Adrenal gland (tissue), 12 donors: ENCODE measurements around the gene CALML4. TPM values are rescaled to one million over a fixed set of nuclear protein-coding genes. Genes with fewer than 3 reads are reported as not detected.
A peak's percentile ranks its signal among the peaks of the same experiment; 100 is the strongest.

Source experiments
- DNase-seq, 7 donors: peaks; one replicate each; pipeline ENCODE4 v3.0.0-alpha.2; 2019 to 2020
- H3K27ac ChIP-seq, 5 donors: fragments of 200-600 bp; sonication (generic) in 4 of 5; 1 replicate in 3 of 5; 2 replicates in 2 of 5; pipeline versions ENCODE4 v1.5.1 to v1.8.0; 2016 to 2020; ENCODE audit warnings: mild to moderate bottlenecking in 1 of 5
- H3K27me3 ChIP-seq: fragments of 200-600 bp; 2 replicates; pipeline ENCODE4 v1.8.0; 2021
- H3K36me3 ChIP-seq, 2 donors: fragments of 200-600 bp; replicated peaks in 1 of 2; 1 replicate in 1 of 2; 2 replicates in 1 of 2; pipeline versions ENCODE4 v1.5.1 to v1.8.0; 2018 to 2022
- H3K4me1 ChIP-seq, 2 donors: fragments of 200-600 bp; replicated peaks in 1 of 2; 1 replicate in 1 of 2; 2 replicates in 1 of 2; pipeline versions ENCODE4 v1.5.1 to v1.8.0; 2018 to 2021
- H3K4me3 ChIP-seq, 4 donors: fragments of 200-600 bp; sonication (generic) in 3 of 4; one replicate each; pipeline ENCODE4 v1.5.1; 2016 to 2018
- H3K9me3 ChIP-seq, 3 donors: fragments of 200-600 bp; sonication (generic) in 1 of 3; replicated peaks in 1 of 3; 1 replicate in 2 of 3; 2 replicates in 1 of 3; pipeline versions ENCODE4 v1.5.1 to v1.8.0; 2016 to 2021
- CTCF ChIP-seq, 6 experiments: fragments of 450-650 bp in 4 of 6; fragments of 200-600 bp in 2 of 6; sonication (generic) in 1 of 6; IDR thresholded peaks; 1 replicate in 5 of 6; 2 replicates in 1 of 6; pipeline versions ENCODE4 v1.5.1 to v1.8.0; 2016 to 2021; ENCODE audit warnings: antibody characterized with exemption in 6 of 6, mild to moderate bottlenecking in 2 of 6, moderate library complexity in 1 of 6
- POLR2A ChIP-seq, 2 donors: fragments of 450-650 bp; IDR thresholded peaks; one replicate each; pipeline ENCODE4 v1.6.1; 2017; ENCODE audit warnings: antibody characterized with exemption in 2 of 2, mild to moderate bottlenecking in 2 of 2, moderate library complexity in 1 of 2
- WGBS, 4 donors: extraction: QIAGEN DNeasy Blood & Tissue Kit in 2 of 4; methylation state at CpG; one replicate each; pipeline versions ENCODE4 v1.1.5 to v1.1.7; 2013 to 2017; 5-methylcytosine and 5-hydroxymethylcytosine counted together
- intact Hi-C, 2 donors: fragments of 100-400 bp; cut with DNase I; formaldehyde crosslinking; loops; one replicate each; pipeline versions ENCODE4 v1.14.1 to v1.15.0; 2022 to 2023
- polyA plus RNA-seq, 3 donors: library from polyadenylated mRNA; stranded (reverse); fragments of 200-250 nt in 2 of 3; fragments of 350-450 nt in 1 of 3; fragmentation: Illumina TruSeq in 1 of 3; extraction: RNeasy Lipid Tissue Mini Kit (QIAGEN cat#74804) in 1 of 3; gene quantifications; one replicate each; pipeline ENCODE4 v1.2.3, GENCODE V29; 2013 to 2014
- total RNA-seq, 9 donors: library from RNA; depleted of rRNA in 4 of 9; stranded (reverse); fragments of >200 nt in 4 of 9; fragments of 120-200 nt in 1 of 9; fragmentation: NEBNext Ultra II Directional in 1 of 9; extraction: Animal tissue kit (Norgen Biotek cat#: 25700) in 1 of 9; gene quantifications; one replicate each; pipeline versions ENCODE4 v1.1.0 to v1.2.4, GENCODE V29; 2013 to 2023
- donor health status: healthy with polysubstance abuse.
- donor health status: Bipolar disorder and iron deficiency.
- donor health status: DM: yes; HTN: yes; CAD: no.
- donor health status: DM: no; HTN: no; CAD: no.
- donor health status: DM: no; HTN: no; CAD: no.
- donor health status: DM: yes; HTN: yes; CAD: no.

The CALML4 gene
- total and polyA plus RNA-seq, 12 donors = 3.3 to 25.1 (median 7.2) TPM

GRCh38 chr15:68200016-68200861, 4.9 kb downstream of the CALML4 start:
- TF ChIP-seq CTCF (IDR thresholded peaks at IDR 0.05) (no peak), POLR2A (IDR thresholded peaks at IDR 0.05) (no peak)
- Histone ChIP-seq H3K9me3 (no peaks in the 10 kb centered on the region), H3K36me3 (peaks cover 0 to 3% of the 10 kb centered on the region in 2 donors), H3K27me3 (no peaks in the 10 kb centered on the region), H3K27ac (peak overlapping the region in 4 of 5 donors; percentile 43 to 81 (median 77)), H3K4me1 (peaks cover 21 to 36% of the 10 kb centered on the region in 2 donors), H3K4me3 (no peak overlapping the region)
- intact Hi-C loops = no loop called here
- WGBS, 4 donors = 18 to 35% (median 27%) methylated on average over 8 to 16 of the region's 16 CpGs
- peak; percentile 59 to 78 (median 69) for DNase-seq

- intact Hi-C loops = no loop called here
- H3K9me3 ChIP-seq = no peaks in the 10 kb centered on the region
- H3K4me3 ChIP-seq = no peak overlapping the region
- WGBS, 4 donors = 42 to 48% (median 44%) methylated on average over 10 to 11 of the region's 11 CpGs
- peaks cover 14 to 27% of the 10 kb centered on the region in 2 donors for H3K4me1 ChIP-seq
- H3K27me3 ChIP-seq = no peaks in the 10 kb centered on the region
- peak in 1 of 7 donors; percentile 53 for DNase-seq
- peak overlapping the region in 3 of 5 donors; percentile 75 to 81 (median 79) for H3K27ac ChIP-seq
- peaks cover 0 to 3% of the 10 kb centered on the region in 2 donors for H3K36me3 ChIP-seq
- no peak for TF ChIP-seq POLR2A (IDR thresholded peaks at IDR 0.05)
These were observed 5.8 kb downstream of the CALML4 start for GRCh38 chr15:68199340-68199739.

GRCh38 chr15:68197661-68198437, 7.3 kb downstream of the CALML4 start:
- H3K27me3 ChIP-seq = no peaks in the 10 kb centered on the region
- peak in 1 of 7 donors; percentile 53 for DNase-seq
- TF ChIP-seq POLR2A (IDR thresholded peaks at IDR 0.05) (no peak), CTCF (IDR thresholded peaks at IDR 0.05) (no peak)
- intact Hi-C loops = no loop called here
- WGBS, 4 donors = 79 to 86% (median 82%) methylated on average over 8 to 11 of the region's 11 CpGs
- no peaks in the 10 kb centered on the region for H3K9me3 ChIP-seq
- peaks cover 0 to 12% of the 10 kb centered on the region in 2 donors for H3K36me3 ChIP-seq
- no peak overlapping the region for H3K4me3 ChIP-seq
- peaks cover 14 to 23% of the 10 kb centered on the region in 2 donors for H3K4me1 ChIP-seq
- no peak overlapping the region for H3K27ac ChIP-seq

- intact Hi-C loops = no loop called here
- Histone ChIP-seq H3K27ac (no peak overlapping the region), H3K4me1 (peaks cover 14 to 23% of the 10 kb centered on the region in 2 donors), H3K4me3 (no peak overlapping the region), H3K9me3 (no peaks in the 10 kb centered on the region), H3K36me3 (peaks cover 0 to 19% of the 10 kb centered on the region in 2 donors), H3K27me3 (no peaks in the 10 kb centered on the region)
- DNase-seq = peak in 1 of 7 donors; percentile 49
- TF ChIP-seq CTCF (IDR thresholded peaks at IDR 0.05) = no peak
- TF ChIP-seq POLR2A (IDR thresholded peaks at IDR 0.05) = no peak
- WGBS, 4 donors = 96 to 100% (median 97%) methylated on average over 6 to 8 of the region's 8 CpGs
These were observed 8.0 kb downstream of the CALML4 start for GRCh38 chr15:68197170-68197492.
